Activated CD8-positive, alpha-beta memory T cell treated with anti-CD3 and anti-CD28 coated beads, Interleukin-2, amount 50 U/mL, for 1 hour (primary cell): ENCODE results near the gene CCL15.

ENCODE experiments used
- DNase-seq: peaks from one replicate; pipeline ENCODE4 v3.0.0-alpha.2; 2020; ENCODE audit errors: extremely low read depth

The CCL15 gene

GRCh38 chr17:35991075-35991474 is 10.3 kb downstream of the CCL15 start:
- DNase-seq: no peak

GRCh38 chr17:35988164-35988563 is 13.2 kb downstream of the CCL15 start:
- DNase-seq: no peak

DNA sequence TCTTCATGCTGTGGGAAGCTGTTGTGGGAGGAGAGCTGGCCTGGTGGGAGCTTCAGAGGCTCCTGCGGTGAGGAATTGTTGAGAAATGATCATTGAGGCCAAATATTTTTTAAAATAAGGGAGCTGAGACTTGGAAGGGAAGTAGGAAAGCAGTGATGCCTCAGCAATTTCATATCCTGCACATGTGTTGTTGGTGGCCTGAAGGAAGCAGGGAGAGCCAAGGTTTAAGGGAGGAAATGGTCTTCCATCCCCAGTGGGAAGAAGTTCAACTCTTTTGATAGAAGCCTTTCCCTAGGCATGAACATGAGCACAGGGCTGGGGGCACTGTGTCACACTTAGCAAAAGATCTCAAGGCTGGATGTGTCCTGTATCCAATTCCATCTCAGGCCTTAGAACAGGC is 14.7 kb downstream of the CCL15 start, which contains the start of gene CCL14:
TSS of gene CCL14 (minus strand) at position 87 of the 400 bp plus-strand sequence. CDS start at position 7, 80 bp downstream.
- no peak for DNase-seq

GRCh38 chr17:35984140-35984539 is 17.2 kb downstream of the CCL15 start:
- no peak for DNase-seq

DNA sequence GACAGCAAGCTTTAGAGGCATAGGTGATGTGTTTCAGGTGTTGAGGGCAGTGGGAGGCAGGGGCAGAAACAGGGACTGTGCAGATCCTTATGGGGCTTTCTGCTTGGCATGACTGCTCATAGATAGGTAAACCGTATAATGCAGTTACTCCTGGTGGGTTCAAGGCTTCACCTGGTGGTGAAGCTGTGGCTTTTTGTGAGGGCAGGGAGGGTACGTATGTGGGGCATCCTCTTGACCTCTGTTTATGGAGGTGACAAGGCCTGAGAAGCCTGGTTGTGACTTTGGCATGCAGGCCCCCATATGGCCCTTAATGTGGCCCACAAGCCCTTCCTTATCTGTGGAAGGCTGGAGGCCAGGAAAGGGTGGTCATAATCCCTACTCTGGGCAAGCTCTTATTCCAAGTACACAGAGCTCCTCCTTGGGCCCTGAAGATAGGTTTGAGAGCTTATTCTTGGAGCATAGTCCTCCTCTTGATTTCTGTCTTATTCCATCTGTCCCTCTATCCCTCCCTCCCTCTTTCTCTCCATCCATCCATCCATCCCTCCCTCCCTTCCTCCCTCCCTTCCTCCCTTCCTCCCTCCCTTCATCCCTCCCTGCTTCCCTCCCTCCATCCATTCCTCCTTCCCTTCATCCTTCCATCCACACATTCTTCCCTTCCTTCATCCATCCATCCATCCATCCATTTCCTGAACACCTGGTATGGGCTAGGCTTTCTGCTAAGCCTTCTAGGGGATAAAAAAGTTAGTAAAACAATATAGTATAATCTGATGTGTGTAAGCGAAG is 18.8 kb downstream of the CCL15 start:
- no peak for DNase-seq

GRCh38 chr17:35981908-35982330 is 19.4 kb downstream of the CCL15 start:
- no peak for DNase-seq

DNA sequence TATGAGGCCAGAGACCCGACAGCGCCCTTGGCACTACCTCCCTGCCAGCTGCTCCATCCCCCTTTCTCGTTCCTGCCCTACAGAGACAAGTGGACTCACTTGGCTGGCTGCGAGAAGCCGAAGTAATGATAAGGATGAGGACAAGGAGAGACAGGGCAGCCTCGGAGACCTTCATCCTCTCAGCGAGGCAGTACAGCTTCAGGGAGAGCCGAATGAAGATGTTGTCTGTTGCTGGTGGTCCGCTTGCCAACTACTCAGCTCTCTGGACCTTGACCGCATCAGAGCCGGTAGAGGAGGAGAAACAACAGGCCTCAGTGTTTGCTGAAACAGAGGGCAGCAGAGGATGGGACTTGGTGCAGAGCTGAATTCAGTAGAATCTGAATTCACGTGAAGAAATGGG is 20.1 kb downstream of the CCL15 start, which contains the start of gene CCL16:
TSS of gene CCL16 (minus strand) at position 252 of the 400 bp plus-strand sequence. CDS start at position 175, 77 bp downstream.
- no peak for DNase-seq

DNA sequence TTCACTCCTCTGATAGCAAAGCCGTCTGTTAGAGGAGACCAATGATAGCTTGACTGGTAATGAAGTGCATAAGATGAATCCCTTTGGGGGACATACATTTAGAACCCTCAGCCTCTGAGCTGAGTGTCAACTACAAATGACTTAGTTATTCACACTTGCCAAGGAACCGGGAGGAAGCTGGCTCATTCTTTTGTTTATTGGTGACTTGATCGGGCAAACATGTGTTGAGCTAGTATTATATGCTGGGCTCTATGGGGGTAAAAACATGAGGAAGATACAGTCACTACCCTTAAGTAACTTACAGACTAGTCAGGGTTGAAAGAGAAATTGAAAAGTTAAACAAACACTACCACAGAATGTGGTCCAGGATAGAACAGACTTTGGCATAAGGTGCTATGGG is 23.0 kb downstream of the CCL15 start:
- DNase-seq: no peak

GRCh38 chr17:35977509-35977908 is 23.8 kb downstream of the CCL15 start:
- no peak for DNase-seq

GRCh38 chr17:35973333-35974260 is 27.8 kb downstream of the CCL15 start:
- DNase-seq: no peak

GRCh38 chr17:35972945-35973332 is 28.4 kb downstream of the CCL15 start:
- no peak for DNase-seq

GRCh38 chr17:35972535-35972934 is 28.8 kb downstream of the CCL15 start:
- DNase-seq: no peak

DNA sequence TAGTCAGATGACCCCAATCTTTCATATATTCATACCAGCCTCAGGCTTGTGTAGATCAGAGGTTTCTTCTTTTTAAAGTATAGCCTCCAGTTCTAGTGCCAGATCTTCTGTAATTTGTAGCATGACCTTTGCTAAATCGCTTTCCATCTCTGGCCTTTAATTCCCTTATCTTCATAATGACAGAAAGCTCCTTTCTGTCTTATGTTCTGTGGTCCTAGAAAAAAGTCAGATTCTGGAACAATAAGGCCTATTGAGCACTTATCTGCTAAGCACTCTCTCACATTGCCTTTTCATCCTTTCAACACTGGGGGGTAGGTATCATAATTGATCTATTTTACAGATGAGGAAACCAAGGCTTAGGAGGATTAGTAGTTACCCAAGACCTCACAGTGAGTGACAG is 29.3 kb downstream of the CCL15 start:
- no peak for DNase-seq

- DNase-seq: peak; percentile 25
Observed at GRCh38 chr17:35969558-35970380, 31.6 kb downstream of the CCL15 start.

DNA sequence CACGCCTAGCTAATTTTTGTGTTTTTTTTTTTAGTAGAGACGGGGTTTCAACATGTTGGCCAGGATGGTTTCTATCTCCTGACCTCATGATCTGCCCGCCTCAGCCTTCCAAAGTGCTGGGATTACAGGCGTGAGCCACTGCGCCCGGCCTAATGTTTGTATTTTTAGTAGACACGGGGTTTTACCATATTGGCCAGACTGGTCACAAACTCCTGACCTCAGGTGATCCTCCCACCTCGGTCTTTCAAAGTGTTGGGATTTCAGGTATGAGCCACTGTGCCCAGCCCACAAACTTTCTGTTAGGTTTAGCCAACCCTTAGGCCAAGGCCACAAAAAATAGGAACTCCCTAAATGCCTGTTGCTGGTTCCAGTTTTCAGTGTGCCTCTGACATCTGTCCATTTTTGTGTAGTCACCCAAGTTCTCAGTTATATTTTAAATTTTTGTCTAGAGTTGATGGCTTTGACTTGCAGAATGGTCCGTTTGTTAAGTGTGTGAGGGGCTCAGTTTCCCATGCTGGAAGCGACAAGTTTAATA is 32.8 kb downstream of the CCL15 start:
- DNase-seq: no peak

DNA sequence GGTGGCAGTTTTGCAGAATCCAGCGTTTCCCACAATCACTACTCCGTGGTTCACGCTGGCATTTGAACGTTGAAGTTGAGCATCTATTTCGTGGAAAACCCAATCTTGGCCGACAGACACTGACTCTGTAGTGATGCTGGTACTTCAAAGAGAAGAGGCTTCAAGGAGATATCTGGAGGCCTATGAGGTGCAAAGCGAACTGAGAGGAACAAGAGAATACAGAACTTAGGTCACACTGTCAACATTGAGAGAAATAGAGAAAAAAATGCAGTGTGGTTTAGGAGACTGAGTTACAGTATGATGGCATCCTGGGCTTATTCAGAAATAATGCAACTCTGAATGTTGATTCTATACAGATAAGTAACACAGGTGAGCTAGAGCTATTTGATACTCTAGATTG is 36.1 kb downstream of the CCL15 start:
- DNase-seq: no peak

GRCh38 chr17:35963663-35964062 is 37.7 kb downstream of the CCL15 start:
- DNase-seq: no peak

DNA sequence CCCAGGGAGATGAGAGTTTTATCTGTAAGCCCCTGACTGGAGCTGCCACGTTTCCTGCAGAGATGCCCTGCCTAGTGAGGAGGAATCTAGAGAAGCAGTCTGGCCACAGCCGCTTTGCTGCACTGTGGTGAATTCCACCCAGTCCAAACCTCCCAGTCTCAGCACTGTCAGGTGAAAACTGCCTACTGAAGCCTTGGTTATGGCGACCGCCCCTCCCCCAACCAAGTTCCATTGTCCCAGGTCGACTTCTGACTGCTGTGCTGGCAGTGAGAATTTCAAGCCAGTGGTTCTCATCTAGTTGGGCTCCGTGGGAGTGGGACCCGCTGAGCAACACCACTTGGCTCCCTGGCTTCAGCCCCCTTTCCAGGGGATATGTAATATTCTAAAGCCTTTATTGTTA is 47.6 kb downstream of the CCL15 start:
- DNase-seq: no peak

DNA sequence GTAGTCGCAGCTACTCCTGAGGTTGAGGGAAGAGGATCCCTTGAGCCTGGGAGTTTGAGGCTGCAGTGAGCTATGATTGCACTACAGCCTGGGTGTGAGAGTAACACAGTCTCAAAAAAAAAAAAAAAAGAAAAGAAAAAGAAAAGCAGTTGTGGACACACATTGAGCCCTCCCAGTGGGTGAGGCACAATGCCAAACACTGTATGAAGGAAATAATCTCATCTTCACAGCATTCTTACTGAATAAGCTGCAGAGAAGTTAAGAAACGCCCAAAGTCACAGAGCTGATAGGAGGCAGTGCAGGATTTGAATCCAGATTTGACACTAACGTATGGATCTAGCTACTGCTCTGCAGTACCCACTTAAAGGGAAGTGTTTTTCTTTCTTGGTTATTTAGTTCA is 52.0 kb downstream of the CCL15 start:
- no peak for DNase-seq

DNA sequence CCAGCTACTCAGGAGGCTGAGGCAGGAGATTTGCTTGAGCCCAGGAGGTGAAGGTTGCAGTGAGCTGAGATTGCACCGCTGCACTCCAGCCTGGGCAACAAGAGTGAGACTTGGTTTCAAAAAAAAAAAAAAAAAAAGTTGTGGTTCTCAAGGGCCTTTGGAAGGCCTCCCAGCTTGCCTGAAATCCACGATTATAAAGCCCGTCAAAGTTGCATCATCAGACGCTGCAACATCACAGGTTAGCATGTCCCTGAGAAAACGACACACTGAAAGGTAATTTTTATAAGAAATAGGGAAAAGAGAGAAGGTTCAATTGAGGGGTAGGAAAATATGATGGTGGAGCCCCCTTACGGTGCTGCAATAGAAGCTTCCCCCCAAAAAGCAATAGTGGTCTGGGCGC is 53.3 kb downstream of the CCL15 start:
- no peak for DNase-seq
